DOHH2 (cell line): Measurements from ENCODE around the gene ZNF594.
"Not testable (repeated sequence)": the region's sequence is repeated elsewhere in the genome, so short reads cannot be mapped to it uniquely, and the experiment has no call there.

Source experiments
- H3F3A ChIP-seq: fragments of 200-600 bp; sonication (generic), shearing (Covaris generic); 2 replicates; pipeline ENCODE4 v1.6.0; 2016; ENCODE audit warnings: antibody characterized with exemption, mild to moderate bottlenecking; ENCODE audit not compliant: control insufficient read depth, insufficient read depth
- H3K27ac ChIP-seq: fragments of 200-600 bp; sonication (generic); 2 replicates; pipeline ENCODE4 v1.5.1; 2014; ENCODE audit warnings: low read depth, mild to moderate bottlenecking, low read length, moderate library complexity
- H3K27me3 ChIP-seq: fragments of 200-600 bp; sonication (generic); 2 replicates; pipeline ENCODE4 v1.6.1; 2014; ENCODE audit warnings: mild to moderate bottlenecking, low read length, mixed read lengths; ENCODE audit not compliant: control insufficient read depth
- H3K36me3 ChIP-seq: fragments of 200-600 bp; sonication (generic); 2 replicates; pipeline ENCODE4 v1.6.1; 2014; ENCODE audit warnings: mild to moderate bottlenecking, low read length, moderate library complexity, mixed read lengths; ENCODE audit not compliant: control insufficient read depth
- H3K4me1 ChIP-seq: fragments of 200-600 bp; sonication (generic); 2 replicates; pipeline ENCODE4 v1.6.1; 2014; ENCODE audit warnings: mild to moderate bottlenecking, low read length, mixed read lengths; ENCODE audit not compliant: control insufficient read depth
- H3K4me2 ChIP-seq: fragments of 200-600 bp; sonication (generic); 2 replicates; pipeline ENCODE4 v1.6.0; 2014; ENCODE audit warnings: mild to moderate bottlenecking, low read length, moderate library complexity
- H3K4me3 ChIP-seq: fragments of 200-600 bp; sonication (generic); 2 replicates; pipeline ENCODE4 v1.5.1; 2014; ENCODE audit warnings: mild to moderate bottlenecking, low read length, mixed read lengths
- H3K79me2 ChIP-seq: fragments of 200-600 bp; sonication (generic); 2 replicates; pipeline ENCODE4 v1.6.1; 2014; ENCODE audit warnings: mild to moderate bottlenecking, low read length, mixed read lengths; ENCODE audit not compliant: control insufficient read depth
- H3K9me2 ChIP-seq: fragments of 200-600 bp; sonication (generic); replicated peaks from 2 replicates; pipeline ENCODE4 v1.6.1; 2014; ENCODE audit warnings: mild to moderate bottlenecking, low read length, mixed read lengths; ENCODE audit not compliant: control insufficient read depth
- H3K9me3 ChIP-seq: fragments of 200-600 bp; sonication (generic); 2 replicates; pipeline ENCODE4 v1.6.1; 2014; ENCODE audit warnings: antibody characterized with exemption, low read length, mixed read lengths; ENCODE audit not compliant: control insufficient read depth, insufficient read depth
- H4K20me1 ChIP-seq: fragments of 200-600 bp; sonication (generic); 2 replicates; pipeline ENCODE4 v1.6.0; 2014; ENCODE audit warnings: low read depth, mild to moderate bottlenecking, antibody characterized with exemption, low read length, moderate library complexity; ENCODE audit not compliant: control insufficient read depth, insufficient read depth
- EZH2phosphoT487 ChIP-seq: fragments of 200-600 bp; sonication (generic); IDR thresholded peaks from 2 replicates; pipeline ENCODE4 v1.6.1; 2017; ENCODE audit warnings: borderline replicate concordance, mild to moderate bottlenecking, antibody characterized with exemption, low read length, moderate library complexity, mixed read lengths
- TF ChIP-seq, protein P1 (sequence below): fragments of 200-600 bp; sonication (generic); IDR thresholded peaks from one replicate; pipeline ENCODE4 v1.5.1; 2014; ENCODE audit warnings: antibody characterized with exemption, mild to moderate bottlenecking, low read depth, low read length; ENCODE audit not compliant: poor library complexity, severe bottlenecking

The ZNF594 gene

DNA sequence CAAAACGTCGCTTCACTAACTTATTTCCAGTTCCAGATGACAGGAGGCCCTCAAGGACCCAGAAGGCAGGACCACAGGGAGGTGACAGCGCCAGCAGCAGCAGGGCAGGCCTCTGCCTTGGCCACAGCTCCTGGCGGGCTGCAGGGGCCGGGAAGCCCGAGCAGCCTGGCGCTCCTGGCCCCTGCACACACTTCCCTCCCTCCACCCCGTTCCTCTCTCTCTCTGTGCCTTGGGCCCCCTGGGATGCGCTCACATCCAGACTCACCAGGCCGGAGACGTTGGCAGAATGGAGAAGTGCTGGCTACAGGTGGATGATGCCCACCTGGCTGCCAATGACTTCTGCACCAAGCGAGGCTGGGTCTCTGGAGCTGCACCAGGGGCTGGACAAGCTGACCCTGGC is 12.7 kb downstream of the ZNF594 start:
- no peaks in the 10 kb centered on the region for H3K79me2 ChIP-seq
- no peak overlapping the region for H3K4me3 ChIP-seq
- H3K36me3 ChIP-seq, result peaks cover 58% of the 10 kb centered on the region
- peaks cover 19% of the 10 kb centered on the region for H3F3A ChIP-seq
- no peak overlapping the region for H3K4me2 ChIP-seq
- no peaks in the 10 kb centered on the region for H3K4me1 ChIP-seq
- no peak for TF ChIP-seq EZH2phosphoT487
- TF ChIP-seq, protein P1, sequence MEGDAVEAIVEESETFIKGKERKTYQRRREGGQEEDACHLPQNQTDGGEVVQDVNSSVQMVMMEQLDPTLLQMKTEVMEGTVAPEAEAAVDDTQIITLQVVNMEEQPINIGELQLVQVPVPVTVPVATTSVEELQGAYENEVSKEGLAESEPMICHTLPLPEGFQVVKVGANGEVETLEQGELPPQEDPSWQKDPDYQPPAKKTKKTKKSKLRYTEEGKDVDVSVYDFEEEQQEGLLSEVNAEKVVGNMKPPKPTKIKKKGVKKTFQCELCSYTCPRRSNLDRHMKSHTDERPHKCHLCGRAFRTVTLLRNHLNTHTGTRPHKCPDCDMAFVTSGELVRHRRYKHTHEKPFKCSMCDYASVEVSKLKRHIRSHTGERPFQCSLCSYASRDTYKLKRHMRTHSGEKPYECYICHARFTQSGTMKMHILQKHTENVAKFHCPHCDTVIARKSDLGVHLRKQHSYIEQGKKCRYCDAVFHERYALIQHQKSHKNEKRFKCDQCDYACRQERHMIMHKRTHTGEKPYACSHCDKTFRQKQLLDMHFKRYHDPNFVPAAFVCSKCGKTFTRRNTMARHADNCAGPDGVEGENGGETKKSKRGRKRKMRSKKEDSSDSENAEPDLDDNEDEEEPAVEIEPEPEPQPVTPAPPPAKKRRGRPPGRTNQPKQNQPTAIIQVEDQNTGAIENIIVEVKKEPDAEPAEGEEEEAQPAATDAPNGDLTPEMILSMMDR, result no peak
- H4K20me1 ChIP-seq, result no peaks in the 10 kb centered on the region
- no peak overlapping the region for H3K27ac ChIP-seq
- H3K9me3 ChIP-seq, result peaks cover 56% of the 10 kb centered on the region
- no peaks in the 10 kb centered on the region for H3K27me3 ChIP-seq
- H3K9me2 ChIP-seq, result no peaks in the 10 kb centered on the region

DNA sequence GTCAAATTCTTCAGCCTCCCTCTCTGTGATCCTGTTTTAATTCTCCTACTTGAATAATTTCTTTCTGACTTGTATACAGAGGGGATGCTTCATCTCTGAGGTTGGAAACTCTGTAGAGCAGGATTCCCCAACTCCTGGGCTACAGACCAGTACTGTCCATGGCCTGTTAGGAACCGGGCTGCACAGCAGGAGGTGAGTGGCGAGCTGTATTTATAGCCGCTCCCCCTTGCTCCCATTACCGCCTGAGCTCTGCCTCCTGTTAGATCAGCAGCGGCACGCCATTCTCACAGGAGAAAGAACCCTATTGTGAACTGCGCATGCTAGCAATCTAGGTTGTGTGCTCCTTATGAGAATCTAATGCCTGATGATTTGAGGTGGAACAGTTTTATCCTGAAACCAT is 16.6 kb downstream of the ZNF594 start:
- H3K4me3 ChIP-seq, H3K27me3 ChIP-seq, H3F3A ChIP-seq, H3K27ac ChIP-seq, H3K79me2 ChIP-seq, H4K20me1 ChIP-seq, H3K4me2 ChIP-seq, H3K9me2 ChIP-seq, H3K4me1 ChIP-seq: not testable (repeated sequence)
- peaks cover 17% of the 10 kb centered on the region for H3K9me3 ChIP-seq
- peaks cover 27% of the 10 kb centered on the region for H3K36me3 ChIP-seq

DNA sequence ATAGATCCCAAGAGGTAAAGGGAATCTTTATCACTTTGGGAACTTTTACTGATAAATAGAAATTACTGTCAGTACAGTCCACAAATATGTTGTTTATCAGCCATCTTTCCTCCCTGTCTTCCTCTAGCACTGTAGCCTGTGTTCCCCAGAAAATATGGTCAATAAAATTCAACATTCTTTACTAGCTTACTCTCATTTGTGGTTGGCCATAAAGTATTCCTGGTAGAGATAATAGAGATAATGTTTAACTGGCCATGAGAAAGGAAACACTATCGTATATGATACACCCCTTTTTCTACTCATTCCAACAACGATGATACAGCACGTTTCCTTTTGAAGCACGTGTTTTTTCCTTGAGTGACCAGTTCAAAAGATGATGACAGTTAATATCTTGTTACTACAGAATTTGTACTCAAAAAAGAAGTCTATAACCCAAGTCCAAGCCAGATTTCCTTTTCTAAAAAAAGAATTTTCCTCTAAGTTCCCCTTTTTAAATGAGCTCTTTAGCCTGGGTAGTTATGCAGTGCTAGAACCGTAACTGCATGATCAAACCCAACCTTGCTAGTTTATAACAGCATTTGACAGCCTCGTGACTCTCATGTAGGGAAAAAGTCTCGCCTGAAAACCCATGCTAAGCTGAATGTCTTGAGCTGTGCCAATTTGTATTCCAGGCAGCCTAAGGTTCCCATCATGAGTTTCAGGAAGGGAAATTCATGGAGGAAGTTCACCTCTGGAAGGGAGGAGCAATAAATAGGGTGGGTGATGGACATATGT is 25.7 kb downstream of the ZNF594 start:
- H4K20me1 ChIP-seq, H3F3A ChIP-seq, H3K27ac ChIP-seq, H3K27me3 ChIP-seq, H3K9me2 ChIP-seq, H3K9me3 ChIP-seq, H3K4me3 ChIP-seq, H3K36me3 ChIP-seq, H3K79me2 ChIP-seq: not testable (repeated sequence)
- H3K4me2 ChIP-seq, result peak overlapping the region; percentile 16; the same call in 1 of the 2 replicates
- peaks cover 17% of the 10 kb centered on the region for H3K4me1 ChIP-seq

DNA sequence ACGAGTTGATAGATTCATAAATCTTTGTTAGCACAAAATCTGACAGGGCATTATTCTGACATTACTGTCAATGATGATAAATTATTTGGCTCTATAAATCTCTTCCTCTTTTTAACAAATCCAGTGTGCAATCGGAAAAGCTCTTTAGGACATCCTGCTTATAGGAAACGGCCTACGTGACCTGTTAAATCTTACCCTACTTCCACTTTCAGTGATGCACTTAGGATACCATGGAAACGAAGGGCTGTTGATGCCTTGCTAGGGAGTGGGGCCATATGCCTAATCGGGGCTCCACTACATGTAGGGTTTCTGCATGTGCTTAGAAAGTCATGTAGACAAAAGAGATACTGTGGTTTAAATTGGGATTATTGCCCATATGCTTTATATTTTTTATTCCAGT is 27.2 kb downstream of the ZNF594 start:
- no peak for TF ChIP-seq EZH2phosphoT487
- TF ChIP-seq, protein P1, result no peak
- no peaks in the 10 kb centered on the region for H3F3A ChIP-seq

DNA sequence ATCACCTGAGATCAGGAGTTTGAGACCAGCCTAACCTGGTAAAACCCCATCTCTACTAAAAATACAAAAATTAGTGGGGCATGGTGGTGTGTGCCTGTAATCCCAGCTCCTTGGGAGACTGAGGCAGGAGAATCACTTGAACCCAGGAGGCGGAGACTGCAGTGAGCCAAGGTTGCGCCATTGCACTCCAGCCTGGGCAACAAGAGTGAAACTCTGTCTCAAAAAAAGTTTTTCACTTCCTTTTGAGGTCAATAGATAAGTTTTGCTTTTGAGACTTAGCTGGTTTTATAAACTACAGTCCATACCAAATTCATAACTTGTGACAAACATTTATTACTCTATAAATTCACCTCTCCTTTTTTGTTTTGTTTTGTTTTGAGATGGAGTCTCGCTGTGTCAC is 29.9 kb downstream of the ZNF594 start:
- peaks cover 13% of the 10 kb centered on the region for H3K4me1 ChIP-seq
- H3F3A ChIP-seq, H3K36me3 ChIP-seq, H3K4me3 ChIP-seq, H3K9me3 ChIP-seq, H4K20me1 ChIP-seq, H3K79me2 ChIP-seq, H3K9me2 ChIP-seq, H3K27me3 ChIP-seq, H3K4me2 ChIP-seq, H3K27ac ChIP-seq: not testable (repeated sequence)

More for the DNA sequence above, 27.2 kb downstream of the ZNF594 start:
- no peak overlapping the region for H3K4me3 ChIP-seq
- no peaks in the 10 kb centered on the region for H3K36me3 ChIP-seq
- no peaks in the 10 kb centered on the region for H4K20me1 ChIP-seq
- no peak overlapping the region for H3K27ac ChIP-seq
- H3K9me2 ChIP-seq, result no peaks in the 10 kb centered on the region
- no peaks in the 10 kb centered on the region for H3K9me3 ChIP-seq
- H3K27me3 ChIP-seq, result peaks cover 5% of the 10 kb centered on the region
- no peak overlapping the region for H3K4me2 ChIP-seq
- H3K79me2 ChIP-seq, result no peaks in the 10 kb centered on the region
- peaks cover 17% of the 10 kb centered on the region for H3K4me1 ChIP-seq

DNA sequence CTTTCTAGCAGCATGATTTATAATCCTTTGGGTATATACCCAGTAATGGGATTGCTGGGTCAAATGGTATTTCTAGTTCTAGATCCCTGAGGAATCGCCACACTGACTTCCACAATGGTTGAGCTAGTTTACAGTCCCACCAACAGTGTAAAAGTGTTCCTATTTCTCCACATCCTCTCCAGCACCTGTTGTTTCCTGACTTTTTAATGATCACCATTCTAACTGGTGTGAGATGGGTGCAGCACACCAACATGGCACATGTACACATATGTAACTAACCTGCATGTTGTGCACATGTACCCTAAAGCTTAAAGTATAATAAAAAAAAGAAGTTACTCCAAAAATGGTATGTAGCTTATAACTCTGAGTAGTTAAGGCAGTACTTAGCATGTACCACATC is 31.0 kb downstream of the ZNF594 start:
- H4K20me1 ChIP-seq, H3K27me3 ChIP-seq, H3K79me2 ChIP-seq, H3F3A ChIP-seq, H3K27ac ChIP-seq, H3K9me2 ChIP-seq, H3K4me3 ChIP-seq, H3K4me1 ChIP-seq, H3K4me2 ChIP-seq, H3K36me3 ChIP-seq, H3K9me3 ChIP-seq: not testable (repeated sequence)
